Dermis microvascular lymphatic vessel endothelial cell (primary cell): Measurements from ENCODE around the gene SPATA45. TPM values are rescaled to one million over a fixed set of nuclear protein-coding genes. Genes with fewer than 3 reads are reported as not detected.
A peak's percentile ranks its signal among the peaks of the same experiment; 100 is the strongest.
"Not testable (repeated sequence)": the region's sequence is repeated elsewhere in the genome, so short reads cannot be mapped to it uniquely, and the experiment has no call there.

Experiments
- DNase-seq, 2 donors: peaks; one replicate each; pipeline versions ENCODE4 v3.0.0 to v3.0.0-alpha.2; 2010; ENCODE audit warnings: low read depth in 2 of 2
- total RNA-seq: library from RNA; depleted of rRNA; stranded (reverse); fragments of >200 nt; gene quantifications from 2 replicates; pipeline ENCODE4 v1.2.1, GENCODE V29; 2014

SPATA45 gene
- total RNA-seq, 1 donor from 2014 or later, result not detected

- DNase-seq, result not testable (repeated sequence)
Measured at GRCh38 chr1:212833211-212834207, 13.9 kb downstream of the SPATA45 start.

GRCh38 chr1:212828395-212828794 lies 19.1 kb downstream of the SPATA45 start:
- DNase-seq, result no peak

GRCh38 chr1:212827831-212828278 lies 19.6 kb downstream of the SPATA45 start:
- DNase-seq, result no peak

DNA sequence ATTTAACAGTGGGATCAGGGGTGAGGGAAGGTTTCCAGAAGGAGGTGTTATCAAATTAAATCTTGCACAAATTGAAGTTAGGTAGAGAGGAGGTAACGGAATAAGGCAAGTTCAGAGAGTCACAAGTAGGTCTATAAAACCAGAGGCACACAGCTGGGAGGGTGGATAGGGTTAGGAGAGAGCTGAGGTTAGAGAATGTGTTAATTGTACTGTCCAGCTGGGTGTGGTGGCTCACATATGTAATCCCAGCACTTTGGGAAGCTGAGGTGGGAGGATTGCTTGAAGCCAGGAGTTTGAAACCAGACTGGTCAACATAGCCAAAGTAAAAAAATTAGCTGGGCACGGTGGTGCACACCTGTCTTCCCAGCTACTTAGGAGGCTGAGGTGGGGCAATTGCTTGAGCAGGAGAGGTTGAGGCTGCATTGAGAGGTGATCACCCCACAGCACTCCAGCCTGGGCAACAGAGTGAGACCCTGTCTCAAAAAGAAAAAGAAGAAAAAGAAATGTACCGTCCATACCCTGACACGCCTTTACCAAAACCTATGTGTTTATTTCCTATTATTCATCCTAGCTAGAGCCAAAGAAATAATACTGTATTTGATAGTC lies 20.2 kb downstream of the SPATA45 start:
- no peak for DNase-seq

DNA sequence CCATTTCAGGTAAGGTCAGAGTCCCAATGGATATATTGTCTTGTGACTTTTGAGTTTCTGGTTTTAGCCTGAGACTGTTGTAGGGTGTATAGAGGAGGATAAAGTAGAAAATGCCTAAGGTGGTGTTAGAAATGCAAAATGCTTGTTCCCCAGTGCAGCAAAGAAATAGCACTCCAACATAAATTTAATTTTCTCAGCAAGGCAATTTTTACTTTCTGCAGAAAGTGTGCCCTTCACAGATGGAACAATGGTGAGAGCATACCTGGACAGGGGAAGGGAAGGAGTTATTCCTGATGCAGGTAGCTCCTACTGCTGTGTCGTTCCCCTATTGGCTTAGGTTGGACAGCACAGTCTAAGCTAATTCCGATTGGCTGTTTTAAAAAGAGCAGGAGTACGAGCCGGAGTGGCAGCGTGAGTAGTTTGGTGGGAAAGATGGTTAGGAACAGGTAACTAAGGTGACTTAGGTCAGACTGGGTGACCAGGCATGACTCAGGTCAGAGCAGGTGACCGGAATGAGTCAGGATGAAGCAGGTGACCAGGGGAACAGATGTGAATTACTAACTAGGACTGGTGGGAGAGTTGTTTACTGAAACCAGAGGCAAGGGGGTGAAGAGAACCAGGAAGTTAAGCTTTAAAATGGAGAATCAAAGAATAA lies 21.5 kb downstream of the SPATA45 start:
- no peak for DNase-seq

- DNase-seq, result no peak
Measured at GRCh38 chr1:212824201-212824600, 23.2 kb downstream of the SPATA45 start.

DNA sequence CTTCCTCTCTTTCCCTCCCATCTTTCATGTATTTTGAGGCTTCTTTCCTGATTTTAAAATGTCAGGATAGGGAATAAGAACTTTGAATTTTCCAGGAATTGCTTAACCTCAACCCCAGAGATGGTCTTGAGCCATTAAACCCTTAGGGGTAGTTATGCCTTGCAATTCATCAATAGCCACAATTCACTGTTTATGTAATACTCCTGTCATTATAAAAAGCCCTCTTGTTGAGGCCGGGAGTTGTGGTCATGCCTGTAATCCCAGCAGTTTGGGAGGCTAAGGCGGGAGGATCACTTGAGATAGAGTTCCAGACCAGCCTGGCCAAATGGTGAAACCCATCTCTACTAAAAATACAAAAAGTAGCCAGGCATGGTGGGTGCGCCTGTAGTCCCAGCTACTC lies 24.5 kb downstream of the SPATA45 start:
- no peak for DNase-seq

GRCh38 chr1:212820969-212821368 lies 26.5 kb downstream of the SPATA45 start:
- no peak for DNase-seq

DNA sequence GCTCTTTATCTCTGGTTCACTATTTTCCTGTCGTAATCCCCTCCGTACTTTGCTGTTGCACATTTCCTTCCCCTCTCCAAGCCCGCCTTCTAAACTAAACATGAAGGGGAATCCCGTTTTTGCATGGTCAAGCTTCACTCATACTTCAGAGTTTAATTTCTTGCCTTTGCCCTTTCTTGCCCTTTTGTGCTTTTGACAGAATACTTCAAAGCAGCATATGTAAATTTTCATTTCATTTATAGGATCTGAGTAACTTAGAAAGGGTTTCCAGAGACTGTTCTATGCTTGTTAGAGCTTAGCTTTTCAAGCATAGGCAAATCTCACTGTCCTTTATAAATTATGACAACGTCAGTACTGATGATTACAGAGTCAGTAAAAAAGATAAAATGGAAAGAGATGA lies 27.7 kb downstream of the SPATA45 start:
- peak; percentile 45 to 65 for DNase-seq

DNA sequence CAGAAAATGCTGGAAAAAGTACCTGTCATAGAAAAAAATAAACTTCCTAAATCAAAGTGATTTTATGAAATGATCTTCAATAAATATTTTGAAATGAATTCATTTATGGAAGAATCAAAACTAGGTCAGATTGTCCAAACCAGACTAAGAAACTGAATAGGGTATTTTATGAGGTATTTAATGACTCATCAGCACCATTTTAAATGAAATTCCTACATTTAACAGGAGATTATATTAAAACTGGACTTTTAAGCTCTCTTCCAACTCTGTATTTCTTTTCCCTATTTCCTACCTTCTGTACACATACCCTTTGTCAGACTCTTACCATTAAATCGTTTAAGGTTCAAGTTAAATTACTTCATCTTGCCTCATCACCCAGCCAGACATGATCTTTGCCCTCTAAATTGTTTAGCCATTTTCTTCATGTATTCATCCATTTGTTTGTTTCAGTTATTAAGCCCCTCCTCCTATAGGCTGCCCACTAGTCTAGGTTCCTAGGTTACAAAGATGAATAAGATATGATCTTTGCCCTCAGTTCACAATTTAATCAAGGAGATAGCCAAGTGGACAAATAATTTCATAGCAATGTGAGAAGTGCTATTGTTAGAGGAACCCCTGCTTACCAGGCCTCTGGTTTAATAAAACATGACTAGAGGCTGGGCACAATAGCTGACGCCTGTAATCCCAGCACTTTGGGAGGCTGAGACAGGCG lies 30.7 kb downstream of the SPATA45 start:
- no peak for DNase-seq

DNA sequence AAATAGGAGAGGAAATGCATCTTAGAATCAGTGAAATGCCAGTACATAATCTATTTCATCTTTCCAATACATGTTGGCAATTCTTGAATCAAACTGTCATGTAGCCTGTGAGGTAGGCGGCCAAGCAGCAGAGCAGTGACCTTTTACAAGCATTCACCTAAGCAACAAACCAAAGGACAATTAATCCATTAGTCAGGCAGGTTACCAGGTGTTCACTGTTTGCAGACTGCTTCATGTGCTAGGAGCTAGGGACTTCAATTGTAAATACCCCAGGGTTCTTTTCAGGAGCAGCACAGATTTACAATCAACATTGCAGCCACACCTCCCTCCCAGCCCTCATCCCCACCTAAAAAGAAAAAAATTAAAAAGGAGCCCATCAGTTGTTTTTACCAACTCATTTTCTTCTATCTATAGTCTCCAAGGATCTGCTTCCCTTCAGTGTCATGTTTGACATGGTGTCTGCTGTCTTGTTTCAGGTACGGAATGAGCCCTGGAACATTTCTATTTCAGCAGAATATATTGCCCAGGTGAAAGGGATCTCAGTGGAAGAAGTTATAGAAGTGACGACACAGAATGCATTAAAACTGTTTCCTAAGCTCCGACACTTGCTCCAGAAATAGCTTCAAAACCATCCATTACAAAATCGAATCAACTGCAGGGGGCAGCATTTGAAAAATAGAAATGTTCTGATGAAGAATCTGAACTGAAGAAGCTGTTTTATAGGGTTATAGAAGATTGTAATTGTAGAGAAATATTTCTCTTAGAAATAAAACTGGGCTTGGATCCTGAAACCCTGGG lies 32.7 kb downstream of the SPATA45 start:
- peak in 1 of 2 donors; percentile 19 for DNase-seq

GRCh38 chr1:212805767-212806166 lies 41.7 kb downstream of the SPATA45 start:
- DNase-seq, result no peak

- DNase-seq, result no peak
Measured at GRCh38 chr1:212797681-212798080, 49.8 kb downstream of the SPATA45 start.

DNA sequence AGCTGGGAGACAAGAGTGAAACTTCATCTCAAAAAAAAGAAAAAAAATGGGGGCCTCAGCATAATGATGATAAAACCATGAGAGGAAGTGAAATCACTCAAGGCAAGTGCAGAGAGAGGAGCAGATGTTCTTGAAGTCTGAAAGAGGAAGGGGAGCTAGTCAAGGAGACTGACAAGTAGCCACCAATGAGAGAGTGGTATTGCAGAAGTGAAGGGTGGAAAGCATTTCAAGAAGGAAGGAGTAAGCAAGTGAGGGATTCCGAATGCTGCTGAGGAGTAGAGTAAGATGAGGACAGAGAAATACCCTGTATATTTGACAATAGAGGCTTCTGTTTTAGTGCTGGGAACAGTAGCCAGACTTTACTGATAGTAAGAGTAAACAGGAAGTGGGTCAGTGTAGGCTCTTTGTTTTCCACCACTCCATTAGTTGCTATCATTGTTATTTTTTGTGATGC lies 52.9 kb downstream of the SPATA45 start:
- peak in 1 of 2 donors; percentile 40 for DNase-seq

DNA sequence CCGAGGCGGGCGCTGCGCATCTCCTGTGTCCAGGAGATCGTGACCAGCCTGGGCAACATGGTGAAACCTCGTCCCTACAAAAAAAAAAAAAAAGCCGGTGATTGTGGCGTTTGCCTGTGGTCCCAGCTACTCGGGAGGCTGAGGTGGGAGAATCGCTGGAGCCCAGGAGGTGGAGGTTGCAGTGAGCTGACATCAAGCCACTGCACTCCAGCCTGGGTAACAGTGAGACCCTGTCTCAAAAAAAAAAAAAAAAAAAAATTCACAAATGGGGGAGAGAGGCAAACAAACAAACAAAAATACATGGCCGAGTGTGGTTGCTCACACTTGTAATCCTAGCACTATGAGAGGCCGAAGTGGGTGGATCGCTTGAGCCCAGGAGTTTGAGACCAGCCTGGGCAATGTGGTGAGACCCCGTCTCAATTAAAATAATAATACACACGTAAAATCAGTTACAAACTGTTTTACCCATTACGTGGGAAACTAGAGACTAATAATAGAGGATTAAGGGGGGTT lies 55.0 kb downstream of the SPATA45 start:
- no peak for DNase-seq

- DNase-seq, result peak; percentile 91 to 94
Measured at GRCh38 chr1:212791676-212792395, 55.6 kb downstream of the SPATA45 start, which contains the start of the genes NSL1 and TATDN3. NSL1 (minus strand) TSS chr1:212791777; CDS start chr1:212791763, 14 bp downstream. TATDN3 (plus strand) TSS chr1:212791894; CDS start chr1:212791922, 28 bp downstream.

GRCh38 chr1:212791261-212791675 lies 56.2 kb downstream of the SPATA45 start:
- DNase-seq, result no peak

DNA sequence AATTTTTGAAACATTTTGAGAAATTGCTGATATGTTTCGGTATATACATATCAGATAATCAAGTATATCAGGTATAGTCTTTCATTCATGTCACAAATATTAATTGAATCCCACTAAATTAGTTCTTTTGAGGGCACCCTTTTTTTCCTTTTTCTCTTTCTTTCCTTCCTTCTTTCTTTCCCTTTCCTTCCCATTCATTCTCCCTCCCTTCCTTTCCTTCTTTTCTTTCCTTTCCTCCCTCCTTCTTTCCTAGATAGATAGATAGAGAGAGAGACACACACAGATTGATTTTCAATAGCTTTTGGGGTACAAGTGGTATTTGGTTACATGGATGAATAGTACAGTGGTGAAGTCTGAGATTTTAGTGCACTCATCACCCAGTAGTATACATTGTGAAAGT lies 61.6 kb downstream of the SPATA45 start:
- no peak for DNase-seq

GRCh38 chr1:212783976-212784375 lies 63.5 kb downstream of the SPATA45 start:
- DNase-seq, result no peak
